Stimulated activated CD8-positive, alpha-beta memory T cell treated with anti-CD3 and anti-CD28 coated beads, Interleukin-2, amount 100 ng/mL, for 1 hour (primary cell): ENCODE measurements around the gene CHN2.

ENCODE experiments used
- DNase-seq, 2 donors: peaks; one replicate each; pipeline ENCODE4 v3.0.0-alpha.2; 2020; ENCODE audit warnings: low read depth in 2 of 2

Gene CHN2

GRCh38 chr7:29332875-29333855 is 138.6 kb downstream of the CHN2 start:
- DNase-seq, result no peak

- DNase-seq, result no peak
Observed at GRCh38 chr7:29335188-29336083, 140.9 kb downstream of the CHN2 start.

- DNase-seq, result peak in 1 of 2 donors; percentile 20
Observed at GRCh38 chr7:29337546-29338116, 143.1 kb downstream of the CHN2 start.

- DNase-seq, result no peak
Observed at GRCh38 chr7:29340696-29341095, 146.1 kb downstream of the CHN2 start.

- DNase-seq, result no peak
Observed at GRCh38 chr7:29341156-29341555, 146.6 kb downstream of the CHN2 start.

GRCh38 chr7:29342761-29343160 is 148.2 kb downstream of the CHN2 start:
- no peak for DNase-seq

GRCh38 chr7:29343399-29343798 is 148.8 kb downstream of the CHN2 start:
- DNase-seq, result no peak

GRCh38 chr7:29344334-29344978 is 149.9 kb downstream of the CHN2 start:
- DNase-seq, result no peak

GRCh38 chr7:29345590-29345989 is 151.0 kb downstream of the CHN2 start:
- no peak for DNase-seq

- DNase-seq, result no peak
Observed at GRCh38 chr7:29346231-29346978, 151.8 kb downstream of the CHN2 start.

- DNase-seq, result no peak
Observed at GRCh38 chr7:29349362-29349761, 154.8 kb downstream of the CHN2 start.

GRCh38 chr7:29350351-29350750 is 155.8 kb downstream of the CHN2 start:
- DNase-seq, result no peak

GRCh38 chr7:29352041-29352440 is 157.5 kb downstream of the CHN2 start:
- no peak for DNase-seq

- DNase-seq, result no peak
Observed at GRCh38 chr7:29353810-29354209, 159.2 kb downstream of the CHN2 start.

GRCh38 chr7:29354340-29354739 is 159.8 kb downstream of the CHN2 start:
- DNase-seq, result no peak

- no peak for DNase-seq
Observed at GRCh38 chr7:29355388-29355787, 160.8 kb downstream of the CHN2 start.

GRCh38 chr7:29356631-29357030 is 162.1 kb downstream of the CHN2 start:
- no peak for DNase-seq

GRCh38 chr7:29359482-29360093 is 165.0 kb downstream of the CHN2 start:
- DNase-seq, result no peak

GRCh38 chr7:29360633-29361625 is 166.4 kb downstream of the CHN2 start:
- no peak for DNase-seq
